K562 treated with DMSO at 1 percent for 4 hours (cell line): Measurements from ENCODE around the gene ATG4B. TPM values are rescaled to one million over a fixed set of nuclear protein-coding genes. Genes with fewer than 3 reads are reported as not detected.

Source experiments
- total RNA-seq: library from RNA; unstranded; fragments of 300-600 nt; gene quantifications from 2 replicates; pipeline ENCODE4 v1.2.3, GENCODE V29; 2022; ENCODE audit not compliant: insufficient read depth

Gene ATG4B
- 45.5 and 51.2 TPM in 2 replicates for total RNA-seq

DNA sequence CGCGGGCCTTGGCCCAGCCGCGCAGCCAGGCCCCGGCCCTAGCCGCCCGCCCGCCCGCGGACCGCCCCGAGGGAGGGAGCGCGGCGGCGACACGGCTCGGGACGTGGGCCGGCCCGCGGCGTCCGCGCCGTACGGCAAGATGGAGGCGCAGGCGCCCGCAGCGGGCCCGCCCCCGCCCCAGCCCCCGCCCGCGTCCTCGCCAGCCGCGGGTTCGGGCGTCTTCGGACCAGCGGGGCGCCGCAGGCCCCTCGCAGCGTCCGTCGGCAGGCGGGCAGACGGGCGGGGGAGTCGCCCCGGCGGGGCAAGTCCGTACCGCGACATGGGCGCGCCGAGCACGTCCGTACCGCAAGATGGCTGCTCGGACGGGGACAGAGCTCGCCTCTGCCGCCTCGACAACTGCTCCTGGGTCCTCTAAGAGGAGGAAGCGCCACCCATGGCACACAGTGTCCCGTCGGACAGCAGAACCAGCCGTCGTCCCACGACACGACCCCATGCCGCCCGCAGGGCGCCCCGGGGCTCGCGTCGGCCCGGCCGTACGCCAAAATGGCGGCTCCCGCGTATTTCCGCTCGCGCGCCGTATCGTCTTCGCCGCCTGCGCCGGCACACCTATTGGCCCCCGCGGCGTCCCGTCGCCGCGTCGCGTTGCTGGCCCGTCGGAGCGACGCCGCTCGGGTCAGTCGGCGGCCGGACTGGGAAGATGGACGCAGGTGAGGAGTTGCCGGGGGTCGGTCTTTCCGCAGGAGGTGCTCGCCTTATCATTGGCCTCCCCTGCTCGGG is at the start of gene ATG4B, which contains the start of gene THAP4:
TSS of gene ATG4B (plus strand) at position 676 of the 777 bp plus-strand sequence. CDS start at position 698, 22 bp downstream.
TSS of gene THAP4 (minus strand) at position 141 of the 777 bp plus-strand sequence. CDS start 141 bp downstream, outside the sequence.

DNA sequence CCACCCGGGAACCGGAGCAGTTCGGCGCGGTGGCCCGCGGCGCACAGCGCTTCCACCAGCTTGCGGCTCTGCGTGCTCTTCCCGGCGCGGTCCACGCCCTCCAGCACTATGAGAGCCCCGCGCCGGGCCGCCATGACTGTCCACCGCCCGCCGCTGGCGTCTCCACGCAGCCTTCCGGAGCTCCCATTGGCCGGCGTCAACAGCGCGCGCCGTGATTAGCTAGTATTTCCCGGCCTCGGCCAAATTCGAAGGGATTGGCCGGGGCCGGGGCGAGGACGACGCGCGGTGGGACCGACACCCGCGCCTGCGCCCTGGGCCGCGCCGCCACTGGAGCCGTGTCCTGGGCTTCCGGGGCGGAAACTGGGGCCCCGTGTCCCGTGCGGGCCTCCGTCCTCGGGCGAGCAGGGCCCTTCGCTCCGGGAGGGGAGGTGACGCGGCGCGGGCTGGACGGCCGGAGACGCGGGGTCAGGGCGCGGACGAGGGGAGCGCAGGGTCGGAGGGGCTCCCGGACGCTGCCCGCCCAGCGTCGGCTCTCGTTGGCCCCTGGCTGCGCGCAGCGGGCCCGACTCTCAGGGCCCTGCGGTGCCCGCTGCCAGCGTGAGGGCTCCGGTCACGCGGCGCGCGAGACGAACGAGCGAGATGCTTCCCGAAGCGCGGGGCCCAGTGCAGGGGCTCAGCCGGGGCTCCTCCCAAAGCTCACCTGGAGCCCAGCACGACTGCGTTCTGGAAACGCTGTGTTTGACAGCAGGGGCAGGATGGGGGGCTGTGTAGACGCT is 49.3 kb downstream of the ATG4B start, which contains the start of gene DTYMK:
TSS of gene DTYMK (minus strand) at position 166 of the 776 bp plus-strand sequence. CDS start at position 134, 32 bp downstream.

DNA sequence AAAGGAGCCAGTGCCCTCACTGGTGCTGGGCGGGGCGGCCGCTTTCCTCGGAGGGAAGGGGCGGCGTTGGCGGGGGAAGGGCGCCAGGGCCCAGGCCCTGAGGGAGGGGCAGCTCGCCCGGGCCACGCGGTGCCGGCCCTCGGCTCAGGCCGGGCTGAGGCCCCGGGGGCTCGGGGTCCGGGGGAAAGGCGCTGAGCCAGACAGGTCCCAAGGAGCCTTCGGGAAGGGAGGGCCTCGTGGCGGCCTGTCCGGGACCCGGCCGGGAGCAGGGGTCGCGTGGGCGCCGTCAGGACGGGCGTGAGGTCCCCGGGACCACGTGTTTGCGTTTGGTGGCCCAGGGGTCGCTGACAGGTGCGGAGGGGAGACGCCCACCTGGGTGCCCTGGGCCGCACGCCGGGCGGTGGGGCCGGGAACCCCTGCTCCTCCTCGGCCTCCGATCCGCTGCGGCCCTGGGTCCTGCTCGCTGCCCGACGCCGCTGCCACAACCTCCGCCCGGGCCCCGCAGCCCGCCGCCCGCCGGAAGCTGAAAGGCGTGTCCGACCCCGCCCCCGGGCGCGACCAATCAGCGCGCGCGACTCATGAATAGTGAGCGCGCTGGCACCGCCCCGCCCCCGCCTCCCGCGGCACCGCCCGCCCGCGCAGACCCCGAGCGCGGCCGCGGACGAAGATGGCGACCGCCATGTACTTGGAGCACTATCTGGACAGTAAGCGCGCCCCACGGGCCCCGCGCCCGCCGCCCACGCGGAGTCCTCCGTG is 64.1 kb downstream of the ATG4B start, which contains the start of gene ING5:
TSS of gene ING5 (plus strand) at position 641 of the 756 bp plus-strand sequence. CDS start at position 668, 27 bp downstream.

Other genes starting within 250 kb of the ATG4B start
- gene STK25, start 129.1 kb upstream of the ATG4B start, total RNA-seq, result 71.1 and 101 TPM in 2 replicates
- 1.5 and 2.2 TPM in 2 replicates for gene BOK, start 78.9 kb upstream of the ATG4B start, total RNA-seq
- gene THAP4, start 535 bp upstream of the ATG4B start, total RNA-seq, result 28.0 and 35.8 TPM in 2 replicates
- gene DTYMK, start 49.1 kb downstream of the ATG4B start, total RNA-seq, result 76.6 and 86.8 TPM in 2 replicates
- 9.6 and 14.5 TPM in 2 replicates for gene ING5, start 64.3 kb downstream of the ATG4B start, total RNA-seq
- gene D2HGDH, start 96.9 kb downstream of the ATG4B start, total RNA-seq, result 12.8 and 15.1 TPM in 2 replicates
- 1.0 TPM in 1 of 2 replicates, not detected in the other for gene GAL3ST2, start 139.1 kb downstream of the ATG4B start, total RNA-seq
- gene NEU4, start 171.5 kb downstream of the ATG4B start, total RNA-seq, result 2.4 TPM in 1 of 2 replicates, not detected in the other
- 0.77 TPM in 1 of 2 replicates, not detected in the other for gene PDCD1, start 221.2 kb downstream of the ATG4B start, total RNA-seq
- not detected in 2 replicates for gene RTP5, start 232.0 kb downstream of the ATG4B start, total RNA-seq